ENCODE results near the gene SDHC. TPM values are rescaled to one million over a fixed set of nuclear protein-coding genes. Genes with fewer than 3 reads are reported as not detected.
A peak's percentile ranks its signal among the peaks of the same experiment; 100 is the strongest.
"Not testable (repeated sequence)": the region's sequence is repeated elsewhere in the genome, so short reads cannot be mapped to it uniquely, and the experiment has no call there.

Gene SDHC
- total and polyA plus RNA-seq, 4 experiments from 2014 or later = 106 to 296 (median 146) TPM

- H3K27me3 Mint-ChIP-seq; H3K27me3 ChIP-seq (ENCODE audit: insufficient read depth, low read length); CTCF ChIA-PET (ENCODE audit: partially characterized antibody); intact Hi-C loops (cut with micrococcal nuclease); H3K9me3 Mint-ChIP-seq; H3K9me3 ChIP-seq (ENCODE audit: control insufficient read depth in 1 of 2, low read length in 2 of 2); H3K36me3 ChIP-seq (ENCODE audit: insufficient read depth, low read length): not testable (repeated sequence)
- POLR2A ChIA-PET (ENCODE audit: partially characterized antibody) = interaction anchor here (0.5 to 4.2 kb wide), 2 partner anchors 10 to 173 kb away, joined by 4 to 19 read pairs; no protein-coding TSS in a partner anchor
- H3K4me1 ChIP-seq (ENCODE audit: insufficient read depth, low read length) = peaks cover 24% of the 10 kb centered on the region
- H3K4me3 ChIP-seq (ENCODE audit: low read length in 2 of 2) = peak overlapping the region in 1 of 2 donors; percentile 27
- peak; percentile 26 to 56 (median 41) for DNase-seq
- H3K4me3 Mint-ChIP-seq = peak overlapping the region; percentile 43 to 81 (median 68)
- peak overlapping the region; percentile 8 to 93 (median 84) for H3K27ac Mint-ChIP-seq
- H3K27ac ChIP-seq (ENCODE audit: low read depth, low read length) = peak overlapping the region; percentile 28
- peaks cover 1 to 13% of the 10 kb centered on the region in 2 donors for H3K36me3 Mint-ChIP-seq
- peaks cover 13 to 28% (median 18%) of the 10 kb centered on the region in 4 donors for H3K4me1 Mint-ChIP-seq
Observed at GRCh38 chr1:161409848-161410635, 95.9 kb downstream of the SDHC start.

- H3K4me3 ChIP-seq (ENCODE audit: low read length in 2 of 2); CTCF ChIA-PET (ENCODE audit: partially characterized antibody); H3K27me3 ChIP-seq (ENCODE audit: insufficient read depth, low read length); H3K36me3 ChIP-seq (ENCODE audit: insufficient read depth, low read length); H3K27me3 Mint-ChIP-seq; DNase-seq; H3K9me3 Mint-ChIP-seq; intact Hi-C loops (cut with micrococcal nuclease); H3K9me3 ChIP-seq (ENCODE audit: control insufficient read depth in 1 of 2, low read length in 2 of 2): not testable (repeated sequence)
- H3K27ac ChIP-seq (ENCODE audit: low read depth, low read length) = peak overlapping the region; percentile 28
- peaks cover 24% of the 10 kb centered on the region for H3K4me1 ChIP-seq (ENCODE audit: insufficient read depth, low read length)
- H3K4me1 Mint-ChIP-seq = peaks cover 13 to 28% (median 17%) of the 10 kb centered on the region in 4 donors
- peak overlapping the region in 4 of 8 donors; percentile 43 to 81 (median 78) for H3K4me3 Mint-ChIP-seq
- H3K36me3 Mint-ChIP-seq = peaks cover 0 to 13% of the 10 kb centered on the region in 2 donors
- H3K27ac Mint-ChIP-seq = peak overlapping the region in 5 of 7 donors; percentile 8 to 93 (median 68)
- POLR2A ChIA-PET (ENCODE audit: partially characterized antibody) = interaction anchor here (4.2 kb wide), 1 partner anchor 10 kb away, joined by 19 read pairs; no protein-coding TSS in a partner anchor
Observed at GRCh38 chr1:161410636-161410970, 96.4 kb downstream of the SDHC start.

Other genes with a start within 250 kb of the SDHC start
- gene ARHGAP30, start 244.5 kb upstream of the SDHC start, total RNA-seq = 100 to 1,000 TPM; 222 to 226 TPM
- gene ARHGAP30, start 244.5 kb upstream of the SDHC start, polyA plus RNA-seq = 100 to 1,000 TPM in 1 of 2 donors, 10 to 100 TPM in 1; 63.4 to 213 TPM
- gene NECTIN4, start 224.8 kb upstream of the SDHC start, total RNA-seq = not detected
- gene NECTIN4, start 224.8 kb upstream of the SDHC start, polyA plus RNA-seq = not detected
- gene KLHDC9, start 216.0 kb upstream of the SDHC start, total RNA-seq = under 1 TPM; 0.52 to 0.53 TPM
- 1 to 10 TPM in 1 of 2 donors, under 1 TPM in 1; 0.68 to 2.4 TPM for gene KLHDC9, start 216.0 kb upstream of the SDHC start, polyA plus RNA-seq
- 10 to 100 TPM; 40.8 to 41.0 TPM for gene PFDN2, start 196.3 kb upstream of the SDHC start, total RNA-seq
- gene PFDN2, start 196.3 kb upstream of the SDHC start, polyA plus RNA-seq = 10 to 100 TPM; 70.9 to 89.1 TPM
- gene NIT1, start 196.3 kb upstream of the SDHC start, total RNA-seq = 10 to 100 TPM; 49.0 to 50.5 TPM
- gene NIT1, start 196.3 kb upstream of the SDHC start, polyA plus RNA-seq = 10 to 100 TPM; 17.5 to 21.4 TPM
- 10 to 100 TPM; 39.1 to 41.4 TPM for gene DEDD, start 181.7 kb upstream of the SDHC start, total RNA-seq
- gene DEDD, start 181.7 kb upstream of the SDHC start, polyA plus RNA-seq = 10 to 100 TPM; 40.7 to 42.0 TPM
- gene UFC1, start 160.4 kb upstream of the SDHC start, total RNA-seq = 10 to 100 TPM; 87.2 to 87.4 TPM
- 100 to 1,000 TPM; 146 to 176 TPM for gene UFC1, start 160.4 kb upstream of the SDHC start, polyA plus RNA-seq
- gene USP21, start 154.9 kb upstream of the SDHC start, total RNA-seq = 10 to 100 TPM; 62.0 to 63.6 TPM
- gene USP21, start 154.9 kb upstream of the SDHC start, polyA plus RNA-seq = 10 to 100 TPM; 15.5 to 30.6 TPM
- 10 to 100 TPM; 59.4 to 69.8 TPM for gene PPOX, start 148.0 kb upstream of the SDHC start, total RNA-seq
- 10 to 100 TPM; 16.3 to 25.7 TPM for gene PPOX, start 148.0 kb upstream of the SDHC start, polyA plus RNA-seq
- 10 to 100 TPM; 64.6 to 71.5 TPM for gene B4GALT3, start 136.9 kb upstream of the SDHC start, total RNA-seq
- 10 to 100 TPM; 55.9 to 60.5 TPM for gene B4GALT3, start 136.9 kb upstream of the SDHC start, polyA plus RNA-seq
- 1 to 10 TPM; 1.4 to 2.4 TPM for gene ADAMTS4, start 115.3 kb upstream of the SDHC start, total RNA-seq
- gene ADAMTS4, start 115.3 kb upstream of the SDHC start, polyA plus RNA-seq = under 1 TPM in 1 of 2 donors, not detected in 1; 0.07 TPM
- 100 to 1,000 TPM in 1 of 2 experiments, 10 to 100 TPM in 1; 89.9 to 100 TPM for gene NDUFS2, start 112.0 kb upstream of the SDHC start, total RNA-seq
- gene NDUFS2, start 112.0 kb upstream of the SDHC start, polyA plus RNA-seq = 100 to 1,000 TPM in 1 of 2 donors, 10 to 100 TPM in 1; 90.1 to 112 TPM
- gene FCER1G, start 99.1 kb upstream of the SDHC start, total RNA-seq = 10 to 100 TPM in 1 of 2 experiments, 1 to 10 TPM in 1; 9.9 to 10.5 TPM
- 1 to 10 TPM; 2.1 to 2.8 TPM for gene FCER1G, start 99.1 kb upstream of the SDHC start, polyA plus RNA-seq
- gene APOA2, start 90.8 kb upstream of the SDHC start, total RNA-seq = not detected
- gene APOA2, start 90.8 kb upstream of the SDHC start, polyA plus RNA-seq = not detected
- gene TOMM40L, start 88.3 kb upstream of the SDHC start, total RNA-seq = 1 to 10 TPM; 8.2 to 8.8 TPM
- gene TOMM40L, start 88.3 kb upstream of the SDHC start, polyA plus RNA-seq = 1 to 10 TPM; 2.9 to 6.9 TPM
- gene NR1I3, start 76.2 kb upstream of the SDHC start, total RNA-seq = not detected
- gene NR1I3, start 76.2 kb upstream of the SDHC start, polyA plus RNA-seq = under 1 TPM in 1 of 2 donors, not detected in 1; 0.13 TPM
- gene PCP4L1, start 55.6 kb upstream of the SDHC start, total RNA-seq = not detected
- gene PCP4L1, start 55.6 kb upstream of the SDHC start, polyA plus RNA-seq = not detected
- gene MPZ, start 4.4 kb upstream of the SDHC start, total RNA-seq = 10 to 100 TPM; 11.1 to 11.9 TPM
- under 1 TPM in 1 of 2 donors, not detected in 1; 0.14 TPM for gene MPZ, start 4.4 kb upstream of the SDHC start, polyA plus RNA-seq
- not detected for gene CFAP126, start 53.5 kb downstream of the SDHC start, total RNA-seq
- not detected for gene CFAP126, start 53.5 kb downstream of the SDHC start, polyA plus RNA-seq
- gene FCGR2A, start 191.1 kb downstream of the SDHC start, total RNA-seq = 1 to 10 TPM; 1.0 to 1.9 TPM
- gene FCGR2A, start 191.1 kb downstream of the SDHC start, polyA plus RNA-seq = not detected
- gene HSPA6, start 210.2 kb downstream of the SDHC start, total RNA-seq = 1 to 10 TPM; 2.4 TPM
- under 1 TPM in 1 of 2 donors, not detected in 1; 0.09 TPM for gene HSPA6, start 210.2 kb downstream of the SDHC start, polyA plus RNA-seq
- 1 to 10 TPM in 1 of 2 experiments, under 1 TPM in 1; 0.81 to 2.1 TPM for gene FCGR3A, start 235.4 kb downstream of the SDHC start, total RNA-seq
- gene FCGR3A, start 235.4 kb downstream of the SDHC start, polyA plus RNA-seq = under 1 TPM in 1 of 2 donors, not detected in 1; 0.14 TPM

All from CD4-positive, alpha-beta memory T cell (primary cell).